Inferior parietal cortex (tissue), 1 donor: ENCODE measurements around the gene SNX6.
"Not testable (repeated sequence)": the region's sequence is repeated elsewhere in the genome, so short reads cannot be mapped to it uniquely, and the experiment has no call there.

Experiments
- DNase-seq: peaks from one replicate; pipeline ENCODE4 v3.0.0-alpha.2; 2016; ENCODE audit errors: extremely low spot score

Gene SNX6

GRCh38 chr14:34634360-34634771 lies 4.4 kb upstream of the SNX6 start:
- DNase-seq, result not testable (repeated sequence)

- no peak for DNase-seq
Observed at GRCh38 chr14:34633742-34634141, 3.8 kb upstream of the SNX6 start.

- no peak for DNase-seq
Observed at GRCh38 chr14:34632411-34632978, 2.5 kb upstream of the SNX6 start.

GRCh38 chr14:34629344-34629656 lies 648 bp downstream of the SNX6 start:
- DNase-seq, result no peak

- DNase-seq, result no peak
Observed at GRCh38 chr14:34628681-34629135, 1.2 kb downstream of the SNX6 start.

- DNase-seq, result no peak
Observed at GRCh38 chr14:34623506-34623905, 6.4 kb downstream of the SNX6 start.

- DNase-seq, result no peak
Observed at GRCh38 chr14:34620839-34621238, 9.1 kb downstream of the SNX6 start.

GRCh38 chr14:34620115-34620514 lies 9.8 kb downstream of the SNX6 start:
- DNase-seq, result no peak

- DNase-seq, result no peak
Observed at GRCh38 chr14:34619471-34619870, 10.5 kb downstream of the SNX6 start.

GRCh38 chr14:34616360-34616759 lies 13.6 kb downstream of the SNX6 start:
- no peak for DNase-seq

- DNase-seq, result no peak
Observed at GRCh38 chr14:34615507-34615906, 14.4 kb downstream of the SNX6 start.

- no peak for DNase-seq
Observed at GRCh38 chr14:34614638-34615037, 15.3 kb downstream of the SNX6 start.

- no peak for DNase-seq
Observed at GRCh38 chr14:34610101-34610500, 19.8 kb downstream of the SNX6 start.

- DNase-seq, result no peak
Observed at GRCh38 chr14:34605461-34605860, 24.5 kb downstream of the SNX6 start.

GRCh38 chr14:34604995-34605394 lies 25.0 kb downstream of the SNX6 start:
- no peak for DNase-seq

- DNase-seq, result no peak
Observed at GRCh38 chr14:34596891-34597290, 33.1 kb downstream of the SNX6 start.

- no peak for DNase-seq
Observed at GRCh38 chr14:34593740-34594375, 36.1 kb downstream of the SNX6 start.

GRCh38 chr14:34592623-34593022 lies 37.3 kb downstream of the SNX6 start:
- no peak for DNase-seq

- DNase-seq, result no peak
Observed at GRCh38 chr14:34583525-34583924, 46.4 kb downstream of the SNX6 start.

GRCh38 chr14:34582117-34582680 lies 47.7 kb downstream of the SNX6 start:
- no peak for DNase-seq

GRCh38 chr14:34580381-34580780 lies 49.6 kb downstream of the SNX6 start:
- no peak for DNase-seq

GRCh38 chr14:34571771-34572170 lies 58.2 kb downstream of the SNX6 start:
- DNase-seq, result no peak

- no peak for DNase-seq
Observed at GRCh38 chr14:34569750-34570149, 60.2 kb downstream of the SNX6 start.

- DNase-seq, result no peak
Observed at GRCh38 chr14:34568803-34569202, 61.1 kb downstream of the SNX6 start.
